ENCODE measurements around the gene USH1G.

Gene USH1G

DNA sequence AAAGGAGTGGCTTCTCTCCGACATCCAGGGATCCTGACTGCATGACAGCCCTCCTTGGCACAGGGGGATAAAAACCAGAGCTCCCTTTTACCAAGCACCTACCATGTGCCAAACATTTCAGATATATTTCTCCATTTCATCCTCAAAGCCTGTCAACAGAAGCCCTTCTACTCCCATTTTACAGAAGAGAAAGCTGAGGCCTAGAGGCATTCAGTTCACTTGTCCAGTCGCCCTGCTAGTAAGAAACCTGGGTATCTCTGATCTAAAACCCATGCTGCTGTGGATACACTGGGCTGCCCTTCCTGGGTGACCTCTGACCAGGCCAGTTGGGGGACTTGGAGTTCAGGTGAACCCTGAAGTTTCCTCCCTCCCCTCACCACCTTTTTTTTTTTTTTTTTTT is 44.4 kb downstream of the USH1G start:
- DNase-seq (ENCODE audit: insufficient read length, low spot score) (no peak), FAIRE-seq (no peak)
- TF ChIP-seq POU2F2 (IDR thresholded peaks at IDR 0.05; ENCODE audit: low read depth, low read length) (no peak), SPI1 (IDR thresholded peaks at IDR 0.05; ENCODE audit: low read depth, low read length) (no peak)

DNA sequence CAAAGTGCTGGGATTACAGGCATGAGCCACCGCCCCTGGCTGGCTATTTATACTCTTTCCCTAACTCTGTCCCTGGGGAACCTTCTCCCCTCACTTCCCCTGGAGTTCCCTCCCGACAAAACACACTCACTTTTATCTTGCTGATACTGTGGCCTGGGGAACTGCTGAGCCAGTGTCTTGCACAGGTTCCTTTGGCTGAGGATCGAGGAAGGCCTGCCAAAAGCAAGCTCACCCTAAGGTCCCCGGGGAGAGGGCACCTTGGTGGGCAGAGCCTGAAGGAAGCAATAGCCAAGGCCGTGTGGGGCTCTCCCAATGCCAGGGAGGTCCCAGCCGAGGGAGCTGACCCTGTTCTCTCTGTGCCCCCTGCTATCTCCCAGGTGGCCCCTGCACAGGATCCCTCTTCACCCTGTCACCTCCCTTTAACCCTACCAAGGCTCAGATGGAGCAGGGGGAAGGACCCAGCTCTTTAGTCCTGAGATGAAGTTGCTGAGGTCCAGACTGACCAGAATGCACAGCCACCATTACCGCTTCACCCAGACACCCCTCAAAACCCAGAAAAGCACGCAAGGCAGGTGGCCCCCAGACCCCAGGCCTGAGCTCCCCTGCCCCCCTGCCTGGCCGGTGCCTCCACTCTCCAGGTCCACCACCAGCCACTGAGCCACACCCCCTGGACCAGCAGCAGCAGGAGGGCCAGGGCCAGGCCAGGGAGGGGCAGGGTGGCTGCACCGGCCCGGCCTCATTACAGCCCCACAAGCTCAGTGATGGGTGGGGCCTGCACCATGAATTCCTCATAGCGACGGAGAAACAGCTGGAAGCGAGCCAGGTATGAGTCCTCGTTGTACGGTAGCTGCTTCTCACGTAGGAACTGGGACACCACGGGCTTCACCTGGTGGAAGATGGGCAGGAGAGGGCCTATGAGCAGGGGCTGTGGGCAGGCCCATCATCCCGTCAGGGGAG is 45.2 kb downstream of the USH1G start:
- TF ChIP-seq TAF1 (IDR thresholded peaks at IDR 0.05; ENCODE audit: low read depth, low read length), result no peak
- TF ChIP-seq POLR2AphosphoS5 (IDR thresholded peaks at IDR 0.05; ENCODE audit: low read depth, low read length), result no peak
- no peak for TF ChIP-seq SPI1 (IDR thresholded peaks at IDR 0.05; ENCODE audit: low read depth, low read length)
- no peak for TF ChIP-seq PAX5 (IDR thresholded peaks at IDR 0.05; ENCODE audit: insufficient read depth, low read length, severe bottlenecking)
- TF ChIP-seq POLR2A (IDR thresholded peaks at IDR 0.05; ENCODE audit: low read depth, low read length), result no peak
- TF ChIP-seq POU2F2 (IDR thresholded peaks at IDR 0.05; ENCODE audit: low read depth, low read length), result no peak
- no peak for DNase-seq (ENCODE audit: insufficient read length, low spot score)
- no peak for FAIRE-seq

DNA sequence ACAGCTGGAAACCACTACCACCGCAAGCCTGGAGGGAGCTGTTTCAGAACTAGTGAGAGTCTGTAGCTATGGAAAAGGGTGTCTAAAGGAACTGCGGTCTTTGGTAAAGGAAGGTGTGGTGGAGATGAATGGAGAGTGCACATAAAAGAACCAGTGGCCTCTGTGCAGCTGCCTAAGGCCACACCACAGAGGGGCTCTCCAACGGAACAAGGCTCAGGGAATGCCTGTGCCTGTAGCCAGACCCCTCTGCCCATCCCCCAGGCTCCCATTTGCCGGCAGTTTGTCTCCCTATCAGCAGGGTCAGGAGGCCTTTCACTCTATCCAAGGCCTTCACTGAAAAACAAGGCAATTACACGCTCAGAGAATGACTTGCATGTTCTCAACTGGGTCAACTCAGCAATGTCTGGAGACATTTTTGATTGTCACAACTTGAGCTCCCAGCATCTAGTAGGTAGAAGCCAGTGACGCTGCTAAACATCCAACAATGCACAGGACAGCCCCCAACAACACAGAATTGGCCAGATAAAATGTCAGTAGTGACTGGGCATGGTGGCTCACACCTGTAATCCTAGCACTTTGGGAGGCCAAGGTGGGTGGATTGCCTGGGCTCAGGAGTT is 47.0 kb downstream of the USH1G start:
- no peak for FAIRE-seq
- DNase-seq (ENCODE audit: insufficient read length, low spot score), result no peak
- no peak for TF ChIP-seq POLR2AphosphoS5 (IDR thresholded peaks at IDR 0.05; ENCODE audit: low read depth, low read length)
- no peak for TF ChIP-seq TAF1 (IDR thresholded peaks at IDR 0.05; ENCODE audit: low read depth, low read length)
- TF ChIP-seq POLR2A (IDR thresholded peaks at IDR 0.05; ENCODE audit: low read depth, low read length), result no peak
- no peak for TF ChIP-seq PAX5 (IDR thresholded peaks at IDR 0.05; ENCODE audit: insufficient read depth, low read length, severe bottlenecking)
- TF ChIP-seq POU2F2 (IDR thresholded peaks at IDR 0.05; ENCODE audit: low read depth, low read length), result no peak
- no peak for TF ChIP-seq SPI1 (IDR thresholded peaks at IDR 0.05; ENCODE audit: low read depth, low read length)

GRCh38 chr17:74875155-74875976 is 47.7 kb downstream of the USH1G start:
- DNase-seq (ENCODE audit: insufficient read length, low spot score) (no peak), FAIRE-seq (no peak)
- no peak for TF ChIP-seq PAX5 (IDR thresholded peaks at IDR 0.05; ENCODE audit: insufficient read depth, low read length, severe bottlenecking)
- no peak for TF ChIP-seq TAF1 (IDR thresholded peaks at IDR 0.05; ENCODE audit: low read depth, low read length)
- TF ChIP-seq POLR2AphosphoS5 (IDR thresholded peaks at IDR 0.05; ENCODE audit: low read depth, low read length), result no peak
- TF ChIP-seq POLR2A (IDR thresholded peaks at IDR 0.05; ENCODE audit: low read depth, low read length), result no peak
- no peak for TF ChIP-seq POU2F2 (IDR thresholded peaks at IDR 0.05; ENCODE audit: low read depth, low read length)
- no peak for TF ChIP-seq SPI1 (IDR thresholded peaks at IDR 0.05; ENCODE audit: low read depth, low read length)

DNA sequence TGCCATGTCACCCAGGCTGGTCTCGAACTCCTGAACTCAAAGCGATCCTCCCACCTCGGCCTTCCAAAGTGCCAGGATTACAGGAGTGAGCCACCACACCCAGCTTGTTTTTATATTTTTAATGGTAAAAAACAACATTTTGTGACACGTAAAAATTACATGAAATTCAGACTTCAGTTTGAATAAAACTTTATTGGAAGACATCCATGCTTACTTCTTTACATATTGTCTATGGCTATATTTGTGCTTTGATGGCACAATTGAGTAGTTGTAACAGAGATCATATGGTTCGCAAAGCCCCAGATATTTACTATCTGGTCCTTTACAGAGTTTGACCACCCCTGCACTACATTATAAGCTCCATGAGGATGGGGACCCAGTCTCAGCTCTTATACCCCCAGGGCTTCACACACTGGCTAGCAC is 48.4 kb downstream of the USH1G start:
- DNase-seq (ENCODE audit: insufficient read length, low spot score) (no peak), FAIRE-seq (no peak)
- TF ChIP-seq POLR2A (IDR thresholded peaks at IDR 0.05; ENCODE audit: low read depth, low read length) (no peak), PAX5 (IDR thresholded peaks at IDR 0.05; ENCODE audit: insufficient read depth, low read length, severe bottlenecking) (no peak), POU2F2 (IDR thresholded peaks at IDR 0.05; ENCODE audit: low read depth, low read length) (no peak), TAF1 (IDR thresholded peaks at IDR 0.05; ENCODE audit: low read depth, low read length) (no peak), SPI1 (IDR thresholded peaks at IDR 0.05; ENCODE audit: low read depth, low read length) (no peak), POLR2AphosphoS5 (IDR thresholded peaks at IDR 0.05; ENCODE audit: low read depth, low read length) (no peak)

GRCh38 chr17:74873874-74874614 is 49.0 kb downstream of the USH1G start:
- DNase-seq (ENCODE audit: insufficient read length, low spot score) (no peak), FAIRE-seq (no peak)
- no peak for TF ChIP-seq TAF1 (IDR thresholded peaks at IDR 0.05; ENCODE audit: low read depth, low read length)
- TF ChIP-seq SPI1 (IDR thresholded peaks at IDR 0.05; ENCODE audit: low read depth, low read length), result no peak
- TF ChIP-seq POLR2A (IDR thresholded peaks at IDR 0.05; ENCODE audit: low read depth, low read length), result no peak
- TF ChIP-seq POLR2AphosphoS5 (IDR thresholded peaks at IDR 0.05; ENCODE audit: low read depth, low read length), result no peak
- TF ChIP-seq POU2F2 (IDR thresholded peaks at IDR 0.05; ENCODE audit: low read depth, low read length), result no peak
- no peak for TF ChIP-seq PAX5 (IDR thresholded peaks at IDR 0.05; ENCODE audit: insufficient read depth, low read length, severe bottlenecking)

- peak; percentile 89 for TF ChIP-seq TAF1 (IDR thresholded peaks at IDR 0.05; ENCODE audit: low read depth, low read length)
- peak; percentile 57 for TF ChIP-seq SPI1 (IDR thresholded peaks at IDR 0.05; ENCODE audit: low read depth, low read length)
- no peak for TF ChIP-seq PAX5 (IDR thresholded peaks at IDR 0.05; ENCODE audit: insufficient read depth, low read length, severe bottlenecking)
- peak; percentile 96 for TF ChIP-seq POLR2A (IDR thresholded peaks at IDR 0.05; ENCODE audit: low read depth, low read length)
- peak; percentile 82 for TF ChIP-seq POU2F2 (IDR thresholded peaks at IDR 0.05; ENCODE audit: low read depth, low read length)
- peak; percentile 96 for TF ChIP-seq POLR2AphosphoS5 (IDR thresholded peaks at IDR 0.05; ENCODE audit: low read depth, low read length)
- peak; percentile 88 for FAIRE-seq
- DNase-seq (ENCODE audit: insufficient read length, low spot score), result peak; percentile 99
These were observed 49.8 kb downstream of the USH1G start for GRCh38 chr17:74873037-74873873.
